SW 1271 (cell line): ENCODE data around the gene ANKRD23.
"Not testable (repeated sequence)": the region's sequence is repeated elsewhere in the genome, so short reads cannot be mapped to it uniquely, and the experiment has no call there.

ENCODE experiments used
- DNase-seq, 2 experiments: peaks; one replicate each; lab custom pipeline; 2025; lab: John Stamatoyannopoulos, UW

Gene ANKRD23

DNA sequence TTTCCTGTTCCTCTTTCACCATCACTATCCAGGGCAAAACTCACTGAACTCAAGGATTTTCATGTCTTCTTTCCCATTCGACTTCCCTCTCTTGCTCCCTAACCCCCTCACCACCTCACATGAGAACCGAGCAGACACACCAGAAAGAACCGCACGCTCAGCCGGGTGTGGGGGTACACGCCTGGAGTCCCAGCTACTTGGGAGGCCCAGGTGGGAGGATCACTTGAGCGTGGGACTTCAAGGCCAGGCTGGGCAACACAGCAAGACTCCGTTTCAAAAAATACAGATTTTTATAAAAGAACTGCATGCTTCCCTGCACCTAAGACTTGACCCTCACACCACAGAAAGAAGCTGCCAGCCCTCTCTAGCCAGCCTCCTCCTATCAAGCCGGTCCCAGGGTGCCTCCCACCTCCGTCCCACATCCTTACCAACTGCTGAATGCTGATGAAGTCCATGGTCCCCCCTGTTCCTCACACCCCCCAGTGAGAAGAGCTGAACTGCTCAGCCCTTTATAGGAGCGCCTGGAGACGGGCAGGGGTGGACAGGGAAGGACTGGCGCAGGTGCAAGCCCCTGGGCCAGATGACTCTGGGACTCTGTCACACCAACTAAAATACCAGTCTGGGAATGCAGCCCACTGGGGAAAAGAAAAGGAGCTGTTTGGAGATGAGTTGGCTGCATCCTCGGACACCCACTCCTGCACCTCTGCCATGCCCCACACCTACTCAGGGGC lies at the start of gene ANKRD23:
ANKRD23 (minus strand) TSS at position 484 of the 731 bp plus-strand sequence; CDS start at position 455, 29 bp downstream.
- DNase-seq: no peak

DNA sequence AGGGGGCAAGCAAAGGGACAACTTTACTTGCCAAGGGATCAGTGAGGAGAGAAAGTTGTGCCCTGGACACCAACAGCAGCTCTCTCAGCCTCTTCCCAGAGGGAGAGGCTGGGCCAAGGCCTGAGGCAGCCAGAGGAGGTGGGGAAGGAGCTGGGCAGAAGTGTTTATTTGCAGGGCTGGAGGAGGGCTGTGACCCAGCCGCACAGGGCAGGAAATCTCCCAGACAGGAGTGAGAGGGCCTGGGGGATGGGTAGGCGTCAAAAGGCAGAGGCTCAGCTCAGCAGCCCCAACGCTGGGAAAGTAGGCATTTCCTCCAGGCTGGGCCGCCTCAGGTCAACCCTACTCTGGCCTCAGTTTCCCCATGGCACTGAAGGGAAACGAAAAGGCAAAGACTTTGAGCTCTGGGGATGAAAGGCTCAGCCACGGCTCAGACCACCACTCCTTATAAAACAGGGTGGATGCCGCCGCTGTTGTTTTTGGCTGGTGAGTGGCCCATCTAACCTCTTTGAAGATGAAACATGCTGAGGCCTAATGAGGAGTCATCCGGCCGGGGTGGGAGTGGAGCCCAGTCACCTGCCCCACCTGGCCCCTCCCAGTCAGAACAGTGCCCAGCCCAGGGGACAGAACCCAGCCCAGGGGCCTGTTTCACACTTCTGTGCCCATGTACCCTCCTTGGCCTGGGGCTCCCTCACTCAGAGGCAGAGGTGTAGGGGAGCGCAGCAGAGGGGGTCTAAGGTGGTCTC lies 47.9 kb upstream of the ANKRD23 start:
- DNase-seq: no peak

DNA sequence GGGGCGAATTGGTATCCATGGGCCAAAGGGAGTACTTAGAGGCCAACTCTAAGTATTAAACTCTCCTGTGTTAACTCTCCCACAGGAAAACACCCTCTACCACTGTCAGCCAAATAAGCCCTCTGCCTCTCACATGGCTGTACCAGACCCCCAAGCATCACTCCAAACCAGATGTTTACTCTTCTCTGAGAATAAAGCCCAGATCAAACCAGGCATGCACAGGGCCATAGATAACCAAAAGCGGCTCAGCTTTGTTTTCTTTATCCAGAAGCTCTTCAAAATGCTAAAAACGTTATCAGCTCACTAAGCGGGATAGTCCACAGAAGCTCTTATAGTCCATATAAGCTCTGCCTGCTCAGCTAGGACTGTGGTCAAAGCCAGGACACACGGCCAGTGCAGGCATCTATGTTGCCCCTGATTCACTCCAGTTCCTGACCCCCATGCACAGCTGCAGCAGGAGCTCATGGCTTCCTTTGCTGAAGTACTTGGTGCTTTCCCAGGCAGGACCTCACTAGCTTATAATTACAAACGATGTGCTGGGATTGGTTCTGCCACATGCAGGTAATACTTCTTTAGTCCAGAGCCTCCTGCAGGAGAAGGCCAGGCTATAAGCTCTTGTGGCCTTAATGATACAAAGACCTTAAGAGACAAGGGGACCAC lies 47.0 kb upstream of the ANKRD23 start:
- DNase-seq: no peak

DNA sequence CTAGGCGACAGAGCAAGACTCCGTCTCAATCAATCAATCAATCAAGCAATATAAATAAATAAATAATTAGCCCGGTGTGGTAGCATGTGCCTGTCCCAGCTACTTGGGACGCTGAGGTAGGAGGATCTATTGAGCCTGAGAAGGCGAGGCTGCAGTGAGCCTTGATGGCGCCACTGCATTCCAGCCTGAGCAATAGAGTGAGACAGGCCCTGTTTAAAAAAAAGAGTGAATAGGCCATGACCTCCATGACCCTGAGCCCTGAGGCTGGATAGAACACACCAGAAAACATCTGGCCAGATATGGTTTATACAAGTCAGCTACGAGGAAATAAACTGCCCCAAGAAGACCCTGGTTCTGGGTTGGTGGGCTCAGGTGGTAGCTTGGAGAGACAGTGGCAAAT lies 46.4 kb upstream of the ANKRD23 start:
- DNase-seq: no peak

DNA sequence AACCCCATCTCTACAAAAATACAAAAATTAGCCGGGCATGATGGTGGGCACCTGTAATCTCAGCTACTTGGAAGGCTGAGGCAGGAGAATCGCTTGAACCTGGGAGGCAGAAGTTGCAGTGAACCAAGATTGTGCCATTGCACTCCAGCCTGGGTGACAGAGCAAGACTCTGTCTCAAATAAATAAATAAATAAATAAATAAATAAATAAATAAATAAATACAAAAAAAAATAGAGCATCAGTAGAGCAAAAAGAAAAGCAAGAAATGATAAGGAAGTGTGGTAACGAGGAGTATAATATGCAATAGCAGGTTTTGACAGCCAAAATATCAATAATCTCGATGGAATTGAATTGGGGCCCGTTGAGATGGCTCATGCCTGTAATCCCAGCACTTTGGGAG lies 45.7 kb upstream of the ANKRD23 start:
- DNase-seq: not testable (repeated sequence)

DNA sequence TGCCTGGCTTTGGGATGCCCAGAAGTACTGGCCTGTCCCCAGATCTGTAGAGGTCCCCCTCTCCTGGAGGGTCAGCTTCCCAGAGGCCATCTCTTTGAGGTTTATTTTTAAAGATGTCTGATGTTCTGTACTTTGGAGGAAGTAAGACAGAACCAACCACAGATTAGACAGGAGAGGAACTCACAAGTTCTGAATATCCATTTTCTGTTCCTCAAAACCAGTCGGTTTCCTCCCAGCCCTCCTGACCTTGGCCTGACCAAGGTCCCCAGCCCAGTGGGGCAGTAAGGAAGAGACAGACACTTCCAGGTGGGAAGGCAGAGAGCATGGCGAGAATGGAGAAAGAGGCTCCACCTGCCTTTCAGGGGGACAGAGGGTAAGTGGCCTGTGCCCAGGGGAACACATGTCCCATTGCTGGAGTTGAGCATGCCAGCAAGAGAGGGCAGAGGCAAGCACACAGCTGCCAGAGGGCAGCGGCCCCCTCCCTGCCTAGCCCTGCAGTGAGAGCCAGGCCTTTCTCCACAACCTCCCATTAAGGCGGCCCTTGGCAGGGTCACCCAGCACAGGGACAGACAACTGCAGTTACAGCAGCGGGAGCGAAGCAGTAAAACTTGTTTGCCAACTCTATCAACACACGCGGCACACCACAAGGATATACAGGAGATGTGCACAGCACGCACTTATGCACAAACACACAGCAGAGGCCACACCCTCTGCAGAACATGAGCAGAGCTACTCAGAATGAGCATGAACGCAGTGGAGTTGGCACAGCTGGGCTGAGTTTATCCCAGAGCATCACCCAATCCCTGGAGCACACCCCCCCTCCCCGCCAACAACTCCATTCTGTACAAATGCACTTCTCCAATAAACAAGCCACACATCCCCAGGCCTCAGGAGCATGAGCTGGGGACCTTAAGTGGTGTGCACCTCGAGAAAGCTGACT lies 44.5 kb upstream of the ANKRD23 start:
- DNase-seq: no peak

DNA sequence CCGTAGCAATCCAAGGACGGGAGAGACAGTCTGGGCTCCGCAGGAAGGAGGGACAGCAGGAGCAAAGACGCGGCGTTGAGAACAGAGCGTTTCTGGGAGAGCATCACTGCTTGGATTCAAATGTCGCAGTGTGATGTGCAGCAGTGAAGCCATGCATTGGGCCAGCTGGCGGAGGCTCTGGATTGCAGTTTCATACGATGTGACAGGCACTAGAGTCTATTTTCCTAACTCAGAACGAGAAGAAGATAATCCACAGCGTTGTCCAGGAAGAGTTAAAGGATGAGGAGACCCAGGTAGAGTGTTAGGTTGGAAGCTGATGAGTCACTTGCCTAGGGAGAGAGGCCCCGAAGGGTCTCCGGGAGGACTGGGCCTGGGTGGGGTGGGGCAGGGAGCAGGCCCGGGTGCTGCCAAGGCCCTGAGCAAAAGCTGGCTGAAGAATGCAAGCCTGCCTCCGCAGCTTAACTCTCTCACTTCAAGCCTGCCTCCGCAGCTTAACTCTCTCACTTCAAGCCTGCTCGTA lies 43.7 kb upstream of the ANKRD23 start:
- no peak for DNase-seq

DNA sequence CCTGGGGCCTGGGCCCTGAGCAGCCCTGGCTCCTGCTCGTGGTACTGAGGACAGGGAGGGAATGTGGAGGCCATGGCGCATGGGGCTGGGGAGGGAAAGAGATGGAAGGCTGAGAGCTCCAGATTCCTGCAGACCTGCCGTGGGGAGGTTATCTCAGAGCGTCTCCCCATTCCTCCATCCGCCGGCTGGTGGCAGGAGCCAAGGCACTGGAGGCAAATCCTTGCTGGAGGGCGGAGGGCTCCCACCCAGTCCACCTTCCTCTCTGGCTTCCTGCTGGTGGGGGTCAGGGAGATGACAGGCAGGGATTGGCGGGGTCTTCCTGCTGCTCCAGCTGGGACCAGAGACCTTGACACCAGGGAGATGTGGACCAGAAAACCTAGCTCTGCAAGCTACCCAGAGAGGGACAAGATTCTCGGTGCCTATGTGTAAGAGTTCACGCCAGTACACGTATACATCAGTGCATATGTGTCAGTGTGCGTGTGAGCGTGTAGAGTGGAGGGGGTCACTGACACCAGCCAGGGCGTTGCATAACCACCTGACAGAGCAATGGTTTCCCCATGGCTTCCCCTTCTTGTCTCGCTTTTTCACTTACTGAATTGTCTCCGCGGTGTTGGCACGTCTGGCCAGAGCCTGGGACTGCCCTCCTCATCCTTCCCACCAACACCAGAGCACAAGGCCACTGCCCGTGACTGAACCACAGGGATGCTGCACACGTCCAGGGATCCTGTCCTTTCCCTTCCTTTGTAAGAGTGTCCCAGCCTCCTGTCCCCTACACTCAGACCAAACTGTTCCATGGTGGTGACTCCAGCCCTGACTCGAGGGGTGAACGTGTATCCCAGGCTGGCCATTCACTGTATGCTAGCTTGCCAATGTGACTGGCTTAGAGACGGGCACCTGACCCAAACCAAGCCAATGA lies 41.9 kb upstream of the ANKRD23 start:
- no peak for DNase-seq

DNA sequence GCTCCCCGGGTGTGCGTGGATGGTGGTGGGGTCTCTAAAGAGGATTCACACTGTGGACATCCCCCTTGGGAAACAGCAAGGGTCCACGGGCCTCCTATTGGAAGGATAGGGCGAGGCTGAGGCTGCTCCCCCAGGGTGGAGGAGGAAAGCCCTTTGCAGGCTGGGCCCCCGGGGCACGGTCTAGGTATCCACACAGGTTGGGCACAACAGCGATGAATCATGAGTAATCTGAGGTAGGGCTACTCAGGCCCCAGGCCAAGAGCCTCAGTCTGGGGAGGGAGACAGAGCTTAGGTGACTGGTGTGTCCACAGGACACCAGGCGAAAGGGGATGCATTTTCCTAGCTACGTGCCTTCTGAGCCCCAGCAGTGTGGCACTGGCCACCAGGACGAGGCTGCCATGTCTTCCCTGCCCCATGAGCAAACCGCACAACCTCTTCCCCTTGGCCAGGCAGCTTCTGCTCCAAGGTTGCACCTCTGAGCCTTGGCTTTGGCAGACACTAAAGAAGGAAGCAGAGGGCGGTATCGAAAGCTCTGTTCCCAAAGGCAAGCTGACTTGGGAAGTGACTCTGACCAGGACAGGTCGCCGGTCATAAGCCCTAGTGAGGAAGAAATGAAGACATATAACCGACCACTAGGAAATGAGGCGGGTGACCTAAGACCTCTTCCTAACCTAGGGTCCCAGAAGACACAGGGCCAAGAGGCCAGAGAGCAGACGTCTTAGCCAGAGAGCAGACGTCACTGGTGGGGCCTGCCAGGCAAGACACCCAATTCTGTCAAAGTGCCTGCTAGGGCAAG lies 40.7 kb upstream of the ANKRD23 start:
- DNase-seq: no peak

DNA sequence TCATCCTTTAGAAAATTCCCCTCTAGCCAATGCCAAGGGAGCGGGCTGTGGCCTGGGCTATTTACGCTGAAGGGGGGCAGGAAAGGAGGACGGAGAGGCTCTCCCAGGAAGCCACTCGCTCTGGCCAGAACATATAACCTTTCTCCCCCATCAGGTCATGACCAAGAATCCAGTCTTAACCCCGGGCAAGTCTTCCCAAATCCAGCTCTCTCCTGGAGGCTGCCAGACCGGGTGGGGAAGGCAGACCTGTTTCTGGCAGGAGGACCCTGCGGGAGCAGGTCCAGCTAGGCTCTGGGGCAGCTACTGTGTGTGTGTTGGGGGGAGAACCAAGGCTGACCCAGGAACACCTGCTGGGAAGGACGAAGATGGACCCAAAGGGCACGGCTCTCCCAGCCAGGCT lies 39.5 kb upstream of the ANKRD23 start:
- DNase-seq: no peak

DNA sequence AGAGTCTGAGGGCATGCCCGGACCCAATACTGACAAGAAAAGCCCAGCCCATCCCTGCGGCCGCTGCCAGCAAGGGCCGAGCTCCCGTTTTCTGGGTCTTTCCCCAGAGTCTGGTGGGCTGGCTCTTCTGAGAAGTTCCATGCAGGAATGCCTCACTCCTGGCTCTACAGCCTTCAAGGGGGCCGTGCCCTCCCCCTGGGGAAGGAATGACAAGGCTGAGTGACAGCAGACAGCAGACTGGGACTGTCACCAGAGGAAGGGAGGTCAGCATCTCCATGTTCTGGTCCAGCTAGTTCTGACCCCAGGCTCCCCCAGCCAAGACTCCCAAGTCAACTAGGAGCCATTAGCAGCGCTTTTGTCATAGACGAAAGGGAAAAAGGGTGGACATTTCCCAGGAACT lies 39.1 kb upstream of the ANKRD23 start:
- no peak for DNase-seq

DNA sequence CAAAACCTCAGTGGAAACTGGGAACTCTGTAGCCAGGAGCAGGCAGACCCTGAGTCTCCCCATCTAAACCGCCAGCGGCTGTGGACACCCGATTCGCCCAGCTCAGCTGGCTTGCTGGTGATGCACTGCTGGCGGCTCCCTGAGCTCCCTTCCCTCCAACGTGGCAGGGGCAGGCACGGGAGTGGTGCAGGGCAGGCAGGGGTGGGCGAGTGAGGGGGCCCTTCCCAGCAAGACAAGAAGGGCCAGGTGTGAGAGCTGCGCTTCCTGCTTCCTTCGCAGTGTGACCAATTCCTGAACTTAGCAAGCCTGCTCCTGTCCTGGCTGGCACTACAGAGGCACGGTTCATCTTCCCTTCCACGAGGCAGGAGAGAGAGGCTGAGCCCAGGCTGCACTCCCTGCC lies 38.4 kb upstream of the ANKRD23 start:
- DNase-seq: no peak

DNA sequence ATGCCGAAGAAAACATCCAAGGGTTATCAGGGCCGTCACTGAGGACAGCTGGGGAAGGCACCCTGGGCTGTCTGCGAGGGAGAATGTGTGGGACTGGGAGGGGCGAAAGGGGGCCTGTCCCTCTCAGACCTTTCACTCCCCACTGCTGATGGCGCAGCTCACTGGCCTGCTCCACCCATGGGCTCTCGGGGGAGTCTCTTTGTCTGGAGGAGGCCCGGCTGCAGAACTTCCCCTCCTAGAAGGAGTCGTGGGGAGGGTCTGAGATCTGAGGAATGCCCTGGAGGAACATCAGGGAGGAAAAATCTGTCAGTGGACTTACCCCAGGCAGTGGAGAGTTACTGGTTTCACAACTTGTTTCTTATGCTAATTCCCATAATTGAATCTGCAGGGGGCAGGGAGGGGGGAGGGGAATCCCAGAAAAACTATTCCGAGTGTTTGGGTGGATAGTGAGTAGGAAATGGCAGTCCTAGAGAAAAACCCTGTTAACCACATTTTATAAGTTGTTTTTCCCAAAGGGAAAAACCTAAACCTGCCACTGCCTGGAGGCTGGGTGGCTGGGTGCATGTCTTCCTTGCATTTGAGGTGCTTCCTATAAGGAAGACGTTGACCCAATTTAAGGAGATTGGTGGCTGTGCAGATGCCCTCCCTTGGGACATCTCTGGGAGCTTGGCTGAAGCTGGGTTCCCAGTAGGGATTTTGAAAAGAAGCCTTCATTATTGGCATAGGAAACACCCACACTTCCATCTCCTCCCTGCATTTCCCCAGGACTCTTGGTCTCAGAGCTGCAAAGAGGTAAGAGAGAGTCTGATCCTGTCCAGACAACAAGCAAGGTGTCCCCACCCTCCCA lies 37.8 kb upstream of the ANKRD23 start:
- no peak for DNase-seq

DNA sequence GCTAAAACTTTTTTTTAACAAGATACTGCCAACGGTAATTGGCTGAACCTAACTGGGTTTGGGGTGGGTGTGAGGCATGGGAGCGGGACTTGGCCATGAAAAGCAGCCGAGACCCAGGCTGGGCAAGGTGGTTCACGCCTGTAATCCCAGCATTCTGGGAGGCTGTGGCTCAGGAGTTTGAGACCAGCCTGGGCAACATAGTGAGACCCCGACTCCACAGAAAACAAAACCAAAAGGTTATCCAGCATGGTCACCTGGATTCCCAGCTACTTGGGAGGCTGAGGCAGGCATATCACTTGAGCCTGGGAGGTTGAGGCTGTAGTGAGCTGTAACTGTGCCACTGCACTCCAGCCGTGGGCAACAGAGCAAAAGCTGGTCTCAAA lies 37.1 kb upstream of the ANKRD23 start:
- DNase-seq: no peak

DNA sequence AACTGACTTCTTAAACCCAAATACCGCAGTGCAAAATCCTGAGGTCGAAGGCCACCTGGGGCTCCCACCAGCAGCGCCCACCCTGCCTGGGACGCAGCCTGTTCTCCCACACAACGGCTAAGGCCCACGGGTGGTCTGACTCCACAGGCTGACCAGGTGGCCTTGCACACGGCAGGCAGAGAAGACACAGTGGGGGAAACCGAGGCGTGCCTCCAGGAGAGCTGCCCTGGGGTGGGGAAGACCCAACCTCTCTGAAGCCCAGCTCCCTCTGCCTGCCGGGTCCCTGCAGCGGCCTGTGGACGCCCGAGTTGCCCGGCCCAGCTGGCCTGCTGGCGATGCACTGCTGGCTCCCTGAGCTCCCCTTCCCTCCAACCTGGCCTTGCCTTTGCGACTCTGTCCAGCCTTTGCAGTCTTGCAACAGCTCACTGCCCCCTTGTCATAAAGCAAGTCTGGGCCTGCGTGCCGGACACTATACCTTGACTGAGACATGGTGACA lies 35.8 kb upstream of the ANKRD23 start:
- no peak for DNase-seq

DNA sequence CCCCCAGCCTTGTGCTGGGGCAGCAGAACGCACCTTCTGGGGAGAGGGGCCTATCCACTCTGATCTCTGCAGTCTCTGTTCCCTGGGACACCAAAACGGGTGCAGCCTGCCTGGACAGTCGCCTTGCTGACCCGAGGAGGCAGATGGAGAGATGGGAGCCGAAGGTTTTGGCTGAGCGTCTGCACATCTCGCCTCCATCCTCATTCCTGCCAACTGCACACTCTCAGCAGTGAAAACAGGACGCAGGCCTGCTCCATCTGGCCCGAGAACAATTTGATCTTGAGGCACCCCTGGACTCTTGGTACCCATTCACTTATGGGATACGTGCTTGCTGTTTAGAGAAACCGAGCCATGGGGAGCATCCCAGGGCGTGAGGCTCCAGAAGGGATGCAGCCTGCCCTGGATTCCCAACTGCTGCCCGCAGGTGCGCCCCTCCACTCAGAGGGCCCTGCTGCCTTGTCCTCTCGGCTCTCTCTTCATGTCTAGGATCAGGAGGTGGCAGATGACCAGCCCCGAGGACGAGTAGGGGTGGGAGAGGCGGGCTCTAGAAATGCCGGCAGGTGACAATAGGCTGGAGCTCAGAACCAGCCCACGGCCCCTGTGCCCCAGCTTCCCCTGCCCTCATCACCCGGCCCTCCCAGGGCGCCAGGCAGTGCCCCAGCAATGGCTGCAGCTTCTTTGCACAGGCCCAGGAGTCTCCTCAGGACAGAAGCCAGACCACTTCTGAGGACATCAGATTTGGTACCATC lies 35.1 kb upstream of the ANKRD23 start:
- no peak for DNase-seq

DNA sequence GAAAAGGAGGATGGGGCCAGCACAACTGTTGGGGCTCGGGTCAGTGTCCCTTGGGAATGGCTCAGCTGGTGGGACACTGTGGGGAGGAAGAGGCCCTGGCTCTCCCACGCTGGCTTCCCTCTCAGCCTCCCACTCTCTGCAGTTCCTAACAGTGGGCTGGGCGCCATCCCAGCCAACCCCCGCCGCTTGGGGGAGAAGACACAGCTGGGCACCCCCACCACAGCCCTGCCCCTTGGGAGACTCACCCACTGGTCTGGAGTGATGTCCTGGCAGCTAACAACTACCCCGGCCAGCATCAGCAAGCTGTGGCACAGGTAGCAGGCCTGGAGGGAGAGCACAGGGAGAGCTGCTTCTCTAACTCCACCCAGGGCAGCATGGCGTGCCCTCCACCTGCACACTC lies 34.4 kb upstream of the ANKRD23 start:
- DNase-seq: no peak

DNA sequence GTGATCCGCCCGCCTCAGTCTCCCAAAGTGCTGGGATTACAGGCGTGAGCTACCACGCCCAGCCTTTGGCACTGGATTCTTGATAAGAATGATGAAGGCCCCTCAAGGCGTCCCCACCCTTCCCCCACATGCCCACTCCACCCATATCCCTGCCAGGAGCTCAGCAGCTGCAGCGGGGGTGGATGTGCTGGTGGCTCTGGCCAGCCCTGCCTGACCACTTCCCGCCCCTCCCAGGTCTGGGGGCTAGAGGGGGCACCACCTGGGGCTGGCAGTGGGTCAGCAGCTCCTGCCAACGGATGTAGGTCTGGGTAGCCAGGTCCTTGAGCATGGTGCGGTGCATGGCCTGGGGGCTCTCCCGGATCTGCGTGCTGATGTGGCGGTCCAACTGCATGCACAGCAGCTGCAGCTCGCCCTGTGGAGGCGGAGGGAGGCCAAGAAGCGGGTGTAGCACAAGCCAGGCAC lies 33.8 kb upstream of the ANKRD23 start:
- no peak for DNase-seq
